Activated CD4-positive, CD25-positive, alpha-beta regulatory T cell treated with anti-CD3 and anti-CD28 coated beads, Interleukin-2, amount 50 U/mL, for 24 hours (primary cell): Measurements from ENCODE around the gene C6orf62.
"Not testable (repeated sequence)": the region's sequence is repeated elsewhere in the genome, so short reads cannot be mapped to it uniquely, and the experiment has no call there.

Experiments
- ATAC-seq, 2 donors: fragments of 150-1000 bp; cut with Tn5 transposase; one replicate each; pipeline ENCODE4 v1.10.0; 2021; ENCODE audit warnings: mild to moderate bottlenecking in 1 of 2, moderate library complexity in 1 of 2

C6orf62 gene

DNA sequence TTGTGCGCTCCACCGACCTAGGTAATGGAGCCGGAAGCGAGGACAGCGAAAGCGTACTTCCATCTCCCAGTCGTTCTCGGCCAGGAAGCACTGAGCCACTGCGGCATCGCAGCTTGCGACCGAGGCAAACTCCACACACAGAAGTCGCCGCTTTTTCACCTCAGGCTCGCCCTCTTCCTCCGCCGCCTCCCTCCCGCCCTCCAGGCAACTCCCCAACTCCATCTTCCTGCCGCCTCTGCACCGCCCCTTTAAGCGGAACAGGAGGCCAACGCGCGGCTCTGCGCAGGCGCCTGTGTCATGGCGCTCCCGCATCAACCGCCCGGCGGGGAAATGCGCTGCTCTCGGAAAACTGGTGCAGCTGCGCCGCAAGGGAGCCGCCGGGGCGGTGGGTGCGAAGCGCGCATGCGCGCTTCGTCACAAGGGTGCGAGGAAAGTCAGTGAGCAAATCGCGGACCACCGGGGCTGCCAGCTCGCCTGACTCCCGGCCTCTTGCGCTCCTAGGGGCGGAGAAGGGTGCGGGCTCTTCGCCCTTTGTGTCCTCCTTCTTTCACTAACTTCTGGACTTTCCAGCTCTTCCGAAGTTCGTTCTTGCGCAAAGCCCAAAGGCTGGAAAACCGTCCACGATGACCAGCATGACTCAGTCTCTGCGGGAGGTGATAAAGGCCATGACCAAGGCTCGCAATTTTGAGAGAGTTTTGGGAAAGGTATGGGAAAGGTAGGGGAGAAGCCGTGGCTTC lies 52.1 kb downstream of the C6orf62 start, which contains the start of the genes ACOT13 and TDP2:
Gene ACOT13, plus strand, starts transcription at position 437 of the 737 bp plus-strand sequence. Its CDS starts 187 bp downstream, at position 624.
Gene TDP2, minus strand, starts transcription at position 259 of the 737 bp plus-strand sequence. Its CDS starts 37 bp downstream, at position 222.
- peak; percentile 96 to 97 for ATAC-seq

DNA sequence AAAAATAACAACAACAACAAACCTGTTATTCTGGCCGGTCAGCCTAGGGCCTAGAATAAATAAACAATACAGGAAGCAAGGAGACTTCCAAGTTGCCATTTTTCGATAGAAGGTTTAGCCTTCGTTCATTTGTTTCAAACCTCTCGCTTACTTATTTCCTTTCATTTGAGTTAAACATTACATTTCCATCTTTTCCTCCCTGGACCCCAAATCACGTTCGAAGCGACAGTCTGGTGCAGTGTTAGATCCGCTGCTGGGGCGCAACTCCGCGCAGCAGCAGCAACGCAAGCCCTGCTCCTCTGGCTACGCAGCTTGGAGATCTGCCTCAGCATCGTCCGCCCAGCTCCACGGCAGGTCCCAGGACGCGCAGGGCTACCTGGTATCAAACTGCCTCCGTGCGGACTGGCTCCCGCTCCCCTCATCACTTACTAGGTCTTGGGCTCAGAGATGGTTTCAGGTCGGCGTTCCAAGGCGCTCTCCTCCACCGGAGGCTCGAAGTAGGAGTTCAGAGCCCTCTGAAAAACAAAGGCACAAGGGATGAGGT lies 52.8 kb downstream of the C6orf62 start:
- peak; percentile 30 to 38 for ATAC-seq

DNA sequence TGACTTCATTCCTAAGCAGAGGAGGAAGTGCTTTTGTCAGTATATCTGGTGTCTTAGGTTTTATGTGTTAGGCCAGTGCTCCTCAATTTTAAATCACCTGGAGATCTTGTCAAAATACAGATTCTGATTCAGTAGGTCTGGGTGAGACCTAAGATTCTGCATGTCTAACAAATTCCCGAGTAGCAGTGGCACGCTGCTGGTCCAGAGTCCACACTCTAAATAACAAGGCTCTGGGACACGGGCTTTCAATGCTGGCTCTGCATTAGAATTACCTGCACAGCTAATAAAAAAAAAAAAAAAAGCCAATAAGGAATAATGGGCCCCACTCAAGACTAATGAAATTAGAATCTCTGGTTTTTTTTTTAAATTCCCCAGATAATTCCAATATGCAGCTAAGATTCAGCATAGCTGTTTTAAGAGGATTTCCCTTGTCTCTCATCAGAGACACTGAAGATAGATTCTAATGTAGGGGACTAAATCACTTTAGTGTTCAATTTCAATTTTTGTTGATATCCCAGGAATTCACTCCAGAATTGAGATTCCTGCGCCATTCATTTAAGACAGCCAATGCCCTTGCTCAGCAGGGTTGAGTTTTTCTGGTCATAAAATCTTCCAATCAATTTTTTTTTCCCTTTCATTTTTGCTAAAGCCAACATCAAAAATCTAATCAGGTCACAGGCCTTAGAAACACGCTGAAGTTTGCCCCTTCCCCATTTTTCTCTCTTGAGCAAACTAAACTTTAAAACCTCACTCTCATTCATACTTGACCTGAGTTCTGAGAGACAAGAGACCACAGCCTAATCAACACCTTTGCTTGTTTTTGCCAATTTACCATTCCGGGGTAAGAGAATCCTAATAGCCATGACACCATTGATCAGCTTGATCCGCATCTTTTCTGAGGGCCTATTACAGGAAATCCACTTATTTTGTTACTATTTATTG lies 54.6 kb downstream of the C6orf62 start:
- no peak for ATAC-seq

GRCh38 chr6:24663189-24663588 lies 55.8 kb downstream of the C6orf62 start:
- ATAC-seq, result no peak

GRCh38 chr6:24662236-24662635 lies 56.7 kb downstream of the C6orf62 start:
- no peak for ATAC-seq

DNA sequence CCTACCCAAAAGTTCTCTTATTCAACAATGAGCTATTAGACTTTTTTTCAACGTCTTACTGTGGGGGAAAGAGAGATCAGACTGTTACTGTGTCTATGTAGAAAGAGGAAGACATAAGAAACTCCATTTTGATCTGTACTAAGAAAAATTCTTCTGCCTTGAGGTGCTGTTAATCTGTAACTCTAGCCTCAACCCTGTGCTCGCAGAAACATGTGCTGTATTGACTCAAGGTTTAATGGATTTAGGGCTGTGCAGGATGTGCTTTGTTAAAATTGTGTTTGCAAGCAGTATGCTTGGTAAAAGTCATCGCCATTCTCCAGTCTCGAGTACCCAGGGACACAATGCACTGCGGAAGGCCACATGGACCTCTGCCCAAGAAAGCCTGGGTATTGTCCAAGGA lies 57.2 kb downstream of the C6orf62 start:
- not testable (repeated sequence) for ATAC-seq

DNA sequence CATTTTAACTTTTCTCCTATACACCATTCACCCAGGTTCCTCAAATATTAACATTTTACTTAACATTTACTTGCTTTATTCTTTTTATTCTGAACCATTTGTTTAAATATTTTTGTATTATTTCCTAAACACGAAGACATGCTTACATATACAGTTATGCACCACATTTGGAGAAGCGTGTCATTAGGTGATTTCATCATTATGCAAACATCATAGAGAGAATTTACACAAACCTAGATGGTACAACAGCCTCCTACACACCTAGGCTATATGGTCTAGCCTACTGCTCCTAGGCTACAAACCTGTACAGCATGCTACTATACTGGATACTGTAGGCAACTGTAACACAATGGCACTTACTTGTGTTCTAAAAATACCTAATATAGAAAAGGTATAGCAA lies 58.8 kb downstream of the C6orf62 start:
- no peak for ATAC-seq

DNA sequence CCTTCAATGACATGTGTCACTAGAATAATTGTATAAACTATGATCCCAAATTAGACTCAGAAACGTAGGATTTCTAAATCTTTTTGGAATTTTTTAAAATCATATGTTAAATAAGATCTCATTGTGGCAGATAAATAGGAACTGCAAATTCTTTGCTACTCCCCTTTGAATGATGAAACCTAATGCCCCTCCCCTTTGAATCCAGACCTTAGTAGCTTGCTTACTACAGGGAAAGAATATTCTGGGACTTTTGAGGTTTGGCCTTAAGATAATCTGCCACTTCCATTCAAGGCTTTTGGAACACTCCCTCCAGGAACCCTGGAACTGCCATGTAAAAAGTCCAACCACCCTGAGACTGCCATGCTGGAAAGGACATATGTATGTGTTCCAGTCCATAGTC lies 59.4 kb downstream of the C6orf62 start:
- no peak for ATAC-seq

- ATAC-seq, result no peak
These were observed 60.1 kb downstream of the C6orf62 start for GRCh38 chr6:24658573-24659560.

DNA sequence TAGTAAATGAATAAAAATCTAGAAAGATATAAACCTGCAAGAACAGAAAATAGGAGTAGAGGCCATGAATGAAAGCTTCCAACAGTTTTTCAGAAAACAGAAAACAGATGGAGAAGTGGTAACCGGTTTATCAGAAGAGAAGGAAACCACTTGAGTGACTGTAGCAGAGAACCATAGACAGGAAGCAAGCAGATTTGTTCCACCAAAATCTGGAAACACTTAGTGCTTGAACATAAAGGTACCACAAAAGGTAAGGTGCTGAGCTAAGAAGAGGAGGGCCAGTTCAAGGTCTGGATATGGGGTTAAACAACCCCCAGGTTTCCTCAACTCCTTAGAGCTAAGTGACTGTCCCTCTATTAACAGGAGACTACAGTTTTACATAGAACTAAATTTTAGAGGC lies 63.7 kb downstream of the C6orf62 start:
- ATAC-seq, result no peak
